ENCODE measurements around the gene FYN. TPM values are rescaled to one million over a fixed set of nuclear protein-coding genes. Genes with fewer than 3 reads are reported as not detected.

FYN gene
- total and polyA plus RNA-seq, 2 of the 8 experiments (the other 6 are each of a cell fraction or from before 2014, with no cell fraction given), result 46.8 to 97.2 TPM

DNA sequence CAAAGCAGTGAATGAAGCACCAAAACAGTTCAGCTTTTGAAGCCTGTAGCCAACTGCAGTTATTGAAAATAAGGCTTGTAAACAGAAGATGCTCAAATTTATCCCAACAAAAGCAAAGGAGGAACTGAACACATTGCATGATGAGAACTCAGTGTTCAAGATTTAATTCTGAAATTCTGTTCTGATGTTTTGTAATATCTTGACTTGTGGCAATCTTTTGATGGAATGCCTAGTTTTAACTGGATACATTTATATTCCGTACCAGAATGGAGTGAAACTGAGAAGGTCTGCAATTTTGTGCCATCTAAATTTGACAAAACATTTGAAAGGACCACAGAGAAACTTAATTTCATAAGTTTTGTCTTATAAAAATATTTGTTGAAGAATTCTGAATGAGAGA is 17.5 kb downstream of the FYN start (continued):
- TF ChIP-seq EZH2 (IDR thresholded peaks at IDR 0.05; ENCODE audit: low read depth, low read length, severe bottlenecking) (no peak), EGR1 (IDR thresholded peaks at IDR 0.05; ENCODE audit: borderline replicate concordance, low read depth, low read length) (no peak), GABPA (IDR thresholded peaks at IDR 0.05; ENCODE audit: borderline replicate concordance, insufficient read depth, low read length) (no peak), TEAD4 (IDR thresholded peaks at IDR 0.05; ENCODE audit: low read depth, low read length) (no peak)
